Left kidney (tissue), 2 donors: ENCODE data around the gene SUN3. TPM values are rescaled to one million over a fixed set of nuclear protein-coding genes. Genes with fewer than 3 reads are reported as not detected.

Experiments used
- DNase-seq: peaks from one replicate; pipeline ENCODE4 v3.0.0-alpha.2; 2013
- polyA plus RNA-seq: library from polyadenylated mRNA; unstranded; fragments of 120-200 nt; gene quantifications from one replicate; pipeline ENCODE4 v1.2.1, GENCODE V29; 2013; ENCODE audit not compliant: insufficient read length

Gene SUN3
- polyA plus RNA-seq, 1 donor: 0.17 TPM

DNA sequence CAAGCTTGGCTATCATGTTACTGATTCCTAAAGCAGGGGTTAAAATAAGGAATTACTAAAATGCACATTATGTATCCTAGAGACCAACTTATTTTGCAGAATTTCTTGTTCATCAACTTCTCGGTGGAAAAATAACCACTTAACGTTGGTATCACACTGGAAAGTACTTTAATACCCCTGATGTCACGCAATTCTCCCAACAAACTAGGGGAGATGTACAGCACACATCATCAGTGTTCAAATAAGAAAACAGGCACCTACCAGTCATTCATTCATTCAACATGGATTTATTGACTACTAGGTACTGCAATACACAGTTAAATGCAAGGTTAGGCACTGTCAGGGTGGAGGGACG lies 50.1 kb downstream of the SUN3 start:
- DNase-seq: no peak

- no peak for DNase-seq
Observed at GRCh38 chr7:47973739-47974138, 55.2 kb downstream of the SUN3 start.

DNA sequence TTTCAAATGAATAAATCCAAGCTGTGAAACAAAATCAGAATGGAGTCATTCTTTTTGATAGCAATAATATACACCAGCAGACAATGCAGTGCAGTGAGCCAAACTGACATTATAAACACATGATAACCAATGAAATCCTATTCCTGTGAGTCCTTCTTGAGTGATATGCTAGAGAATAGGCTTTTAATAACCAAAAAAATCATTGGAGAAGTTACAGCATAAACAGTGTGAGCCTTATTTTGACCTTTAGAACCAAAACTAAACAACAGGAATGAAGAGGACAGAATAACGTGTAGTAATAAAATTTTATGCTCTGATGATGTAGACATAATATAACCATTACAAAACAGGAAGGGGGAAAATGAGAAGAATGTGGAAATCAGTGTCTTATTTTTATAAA lies 58.1 kb downstream of the SUN3 start:
- no peak for DNase-seq

- DNase-seq: peak; percentile 73
Observed at GRCh38 chr7:47968847-47969774, 59.8 kb downstream of the SUN3 start.

GRCh38 chr7:47967708-47968107 lies 61.2 kb downstream of the SUN3 start:
- no peak for DNase-seq

GRCh38 chr7:47967123-47967522 lies 61.8 kb downstream of the SUN3 start:
- no peak for DNase-seq

DNA sequence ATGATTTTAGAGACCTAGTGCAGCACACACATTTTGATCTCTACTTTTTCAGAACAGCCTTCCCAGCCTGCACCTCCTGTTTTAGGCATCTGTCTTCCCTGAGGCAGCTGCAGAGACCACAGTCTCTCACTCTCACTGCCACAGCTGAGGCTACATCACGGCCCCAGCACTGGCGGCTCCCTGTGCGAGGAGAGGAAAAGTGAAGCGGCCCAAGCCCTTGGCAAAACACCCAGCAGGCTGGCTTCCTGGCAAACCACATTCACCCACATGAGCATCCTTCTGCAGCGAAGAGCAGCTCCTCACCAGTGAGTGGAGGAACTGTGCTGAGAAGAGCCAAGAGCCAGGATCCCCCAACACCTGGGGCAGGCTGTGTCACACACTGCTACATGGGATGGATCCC lies 63.5 kb downstream of the SUN3 start:
- DNase-seq: no peak

GRCh38 chr7:47962262-47962661 lies 66.6 kb downstream of the SUN3 start:
- DNase-seq: no peak

- no peak for DNase-seq
Observed at GRCh38 chr7:47957156-47957555, 71.8 kb downstream of the SUN3 start.

GRCh38 chr7:47956220-47956619 lies 72.7 kb downstream of the SUN3 start:
- DNase-seq: no peak

- no peak for DNase-seq
Observed at GRCh38 chr7:47954231-47954911, 74.5 kb downstream of the SUN3 start.

DNA sequence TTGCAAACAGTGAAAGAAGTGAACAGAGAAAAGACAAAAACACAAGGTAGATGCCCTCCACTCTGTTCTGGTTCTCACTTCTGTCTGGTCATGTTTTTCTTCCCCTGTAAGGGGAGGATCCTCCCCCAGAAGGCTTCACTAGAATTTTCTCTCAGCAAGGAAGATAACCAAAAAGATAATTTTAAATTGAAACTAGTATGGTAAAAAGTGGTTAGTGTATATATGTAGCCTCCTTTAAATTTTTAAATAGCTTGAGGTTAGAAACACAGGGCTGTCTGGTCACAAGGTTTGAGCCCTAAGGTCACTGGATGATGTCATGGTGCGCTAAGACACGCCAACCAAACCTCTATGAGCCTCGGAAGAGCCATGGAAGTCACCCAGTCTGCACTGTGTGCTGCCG lies 75.1 kb downstream of the SUN3 start:
- DNase-seq: no peak

GRCh38 chr7:47952224-47952623 lies 76.7 kb downstream of the SUN3 start:
- no peak for DNase-seq

DNA sequence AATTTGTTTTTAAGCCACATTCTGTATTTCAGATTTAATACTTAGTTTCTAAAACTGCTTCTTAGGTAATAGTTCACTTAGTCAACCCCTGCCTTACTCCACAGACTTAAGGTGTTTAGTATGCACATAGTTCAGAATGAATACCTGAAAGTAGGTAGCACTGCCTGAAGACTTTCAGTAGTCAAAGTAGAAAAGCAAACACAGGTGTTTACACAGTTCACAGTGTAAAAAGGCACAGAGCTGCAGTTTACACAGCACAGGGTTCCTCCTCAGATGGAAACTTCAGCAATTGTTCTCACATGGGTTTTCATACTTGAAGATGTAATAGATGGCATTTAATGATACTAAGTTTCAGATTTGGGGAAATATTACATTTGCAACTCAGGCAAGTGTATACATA lies 77.5 kb downstream of the SUN3 start:
- DNase-seq: no peak

- DNase-seq: no peak
Observed at GRCh38 chr7:47950714-47951113, 78.2 kb downstream of the SUN3 start.

DNA sequence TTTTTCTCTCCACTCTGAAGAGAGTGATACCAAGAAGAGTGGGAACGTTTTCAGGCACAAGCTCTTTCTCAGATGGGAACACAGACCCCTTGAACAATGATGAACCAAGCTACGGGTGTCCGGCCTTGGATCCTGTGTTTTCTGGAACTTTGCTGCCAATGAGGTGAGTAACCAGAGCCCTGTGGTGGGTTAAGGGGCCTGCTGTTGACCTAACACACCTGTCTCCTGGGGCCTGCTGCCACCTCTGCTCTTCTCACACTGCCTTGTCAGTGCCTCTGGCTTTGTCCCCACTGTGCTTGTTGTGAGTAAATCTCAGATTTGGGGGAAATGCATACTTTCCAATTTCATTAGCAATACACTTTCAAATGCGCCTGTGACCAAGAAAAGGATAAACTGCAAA lies 79.2 kb downstream of the SUN3 start:
- no peak for DNase-seq

- DNase-seq: no peak
Observed at GRCh38 chr7:47948141-47948790, 80.6 kb downstream of the SUN3 start, which contains the start of gene PKD1L1. PKD1L1 (minus strand) TSS chr7:47948466; CDS start chr7:47948440, 26 bp downstream.

GRCh38 chr7:47947355-47947749 lies 81.6 kb downstream of the SUN3 start:
- no peak for DNase-seq

- no peak for DNase-seq
Observed at GRCh38 chr7:47946581-47947354, 82.1 kb downstream of the SUN3 start.

- DNase-seq: peak; percentile 65
Observed at GRCh38 chr7:47945261-47946015, 83.5 kb downstream of the SUN3 start.

- DNase-seq: no peak
Observed at GRCh38 chr7:47944536-47945260, 84.2 kb downstream of the SUN3 start.
